ENCODE results near the gene FRY.

FRY gene

DNA sequence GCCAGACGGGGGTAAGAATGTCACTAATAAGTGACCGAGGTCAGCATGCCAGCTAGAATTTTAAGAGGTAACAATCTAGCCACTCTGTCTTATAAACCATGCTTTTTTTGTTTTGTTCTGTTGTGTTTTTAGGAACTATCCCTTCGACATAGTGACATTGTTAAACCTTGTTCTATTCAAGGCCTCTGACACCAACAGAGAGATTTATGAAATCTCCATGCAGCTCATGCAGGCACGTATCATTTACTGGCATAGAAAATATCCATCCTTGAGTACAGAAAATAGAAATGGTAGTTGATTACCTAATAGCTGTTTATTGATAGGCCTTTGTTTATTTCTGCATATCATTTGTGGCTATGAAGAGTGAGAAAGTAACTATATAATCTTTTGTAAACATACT, 170.2 kb downstream of the FRY start:
- ChIA-PET POLR2A (no interaction called here), CTCF (interaction anchor here (3.1 kb wide), 1 partner anchor 37 kb away, joined by 12 read pairs; no protein-coding TSS in a partner anchor)
- TF ChIP-seq, protein P1, sequence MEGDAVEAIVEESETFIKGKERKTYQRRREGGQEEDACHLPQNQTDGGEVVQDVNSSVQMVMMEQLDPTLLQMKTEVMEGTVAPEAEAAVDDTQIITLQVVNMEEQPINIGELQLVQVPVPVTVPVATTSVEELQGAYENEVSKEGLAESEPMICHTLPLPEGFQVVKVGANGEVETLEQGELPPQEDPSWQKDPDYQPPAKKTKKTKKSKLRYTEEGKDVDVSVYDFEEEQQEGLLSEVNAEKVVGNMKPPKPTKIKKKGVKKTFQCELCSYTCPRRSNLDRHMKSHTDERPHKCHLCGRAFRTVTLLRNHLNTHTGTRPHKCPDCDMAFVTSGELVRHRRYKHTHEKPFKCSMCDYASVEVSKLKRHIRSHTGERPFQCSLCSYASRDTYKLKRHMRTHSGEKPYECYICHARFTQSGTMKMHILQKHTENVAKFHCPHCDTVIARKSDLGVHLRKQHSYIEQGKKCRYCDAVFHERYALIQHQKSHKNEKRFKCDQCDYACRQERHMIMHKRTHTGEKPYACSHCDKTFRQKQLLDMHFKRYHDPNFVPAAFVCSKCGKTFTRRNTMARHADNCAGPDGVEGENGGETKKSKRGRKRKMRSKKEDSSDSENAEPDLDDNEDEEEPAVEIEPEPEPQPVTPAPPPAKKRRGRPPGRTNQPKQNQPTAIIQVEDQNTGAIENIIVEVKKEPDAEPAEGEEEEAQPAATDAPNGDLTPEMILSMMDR (IDR thresholded peaks at IDR 0.05; ENCODE audit: insufficient read depth, low read length, missing control alignments): no peak
- H3K4me3 ChIP-seq (ENCODE audit: low read depth, low read length): no peak overlapping the region
- DNase-seq (ENCODE audit: low read depth, low spot score): no peak

DNA sequence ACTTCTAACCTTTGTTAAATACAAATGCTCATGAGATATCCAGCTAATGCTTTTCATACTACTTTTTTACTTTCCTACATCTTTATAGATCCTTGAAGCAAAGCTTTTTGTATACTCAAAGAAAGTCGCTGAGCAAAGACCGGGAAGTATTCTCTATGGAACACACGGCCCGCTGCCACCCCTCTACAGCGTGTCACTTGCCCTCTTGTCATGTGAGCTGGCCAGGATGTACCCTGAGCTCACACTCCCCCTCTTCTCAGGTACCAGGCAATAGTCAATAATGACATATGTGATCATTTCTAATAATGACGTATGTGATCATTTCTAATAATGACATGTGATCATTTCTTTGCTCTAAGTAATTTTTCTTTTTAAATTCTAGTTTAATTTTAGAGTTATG, 170.7 kb downstream of the FRY start:
- no peak overlapping the region for H3K4me3 ChIP-seq (ENCODE audit: low read depth, low read length)
- TF ChIP-seq, protein P1 (IDR thresholded peaks at IDR 0.05; ENCODE audit: insufficient read depth, low read length, missing control alignments): no peak
- ChIA-PET POLR2A (no interaction called here), CTCF (interaction anchor here (1.3 to 3.1 kb wide), 2 partner anchors 37 to 44 kb away, joined by 3 to 12 read pairs; no protein-coding TSS in a partner anchor)
- DNase-seq (ENCODE audit: low read depth, low spot score): no peak

DNA sequence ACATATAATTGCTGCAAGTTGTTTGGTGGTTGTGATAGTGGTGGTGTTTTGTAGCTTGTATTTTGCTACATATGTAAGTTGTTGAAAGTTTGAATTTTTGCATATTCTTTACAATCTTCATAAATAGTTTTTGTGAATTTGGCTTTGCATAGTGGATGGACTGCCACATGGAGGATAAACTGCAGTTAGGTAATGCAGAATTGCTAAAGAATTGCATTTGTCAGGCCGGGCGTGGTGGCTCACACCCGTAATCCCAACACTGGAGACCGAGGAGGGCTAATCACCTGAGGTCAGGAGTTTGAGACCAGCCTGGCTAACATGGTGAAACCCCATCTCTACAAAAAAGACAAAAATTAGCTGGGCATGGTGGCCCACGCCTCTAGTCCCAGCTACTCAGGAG, 171.6 kb downstream of the FRY start:
- no peak overlapping the region for H3K4me3 ChIP-seq (ENCODE audit: low read depth, low read length)
- CTCF ChIA-PET: interaction anchor here (1.3 to 3.1 kb wide), 2 partner anchors 38 to 43 kb away, joined by 3 to 12 read pairs; no protein-coding TSS in a partner anchor
- TF ChIP-seq, protein P1 (IDR thresholded peaks at IDR 0.05; ENCODE audit: insufficient read depth, low read length, missing control alignments): no peak
- no peak for DNase-seq (ENCODE audit: low read depth, low spot score)
- POLR2A ChIA-PET: no interaction called here

DNA sequence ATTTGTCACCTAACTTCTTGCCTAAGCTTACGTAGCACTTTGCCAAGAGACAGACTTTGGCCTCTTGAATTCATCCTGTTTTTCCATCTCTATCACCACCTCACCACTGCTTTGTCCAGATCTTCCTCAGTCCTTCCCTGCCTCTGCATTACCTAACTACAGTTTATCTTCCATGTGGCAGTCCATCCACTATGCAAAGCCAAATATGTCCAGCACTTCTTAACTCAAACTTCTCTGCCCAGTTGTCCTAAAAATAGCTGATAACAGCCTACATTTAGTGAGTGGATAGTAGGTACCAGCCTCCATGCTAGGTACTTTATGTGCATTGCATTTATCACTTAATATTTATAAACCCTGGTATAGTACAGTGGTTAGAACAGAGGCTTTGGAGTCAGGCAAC, 172.2 kb downstream of the FRY start:
- DNase-seq (ENCODE audit: low read depth, low spot score): no peak
- POLR2A ChIA-PET: interaction anchor here (0.6 kb wide), 1 partner anchor 79 kb away, joined by 3 read pairs; no protein-coding TSS in a partner anchor
- TF ChIP-seq, protein P1 (IDR thresholded peaks at IDR 0.05; ENCODE audit: insufficient read depth, low read length, missing control alignments): no peak
- H3K4me3 ChIP-seq (ENCODE audit: low read depth, low read length): no peak overlapping the region
- CTCF ChIA-PET: interaction anchor here (0.9 to 3.1 kb wide), 3 partner anchors 13 to 42 kb away, joined by 3 to 12 read pairs (median 3); no protein-coding TSS in a partner anchor

DNA sequence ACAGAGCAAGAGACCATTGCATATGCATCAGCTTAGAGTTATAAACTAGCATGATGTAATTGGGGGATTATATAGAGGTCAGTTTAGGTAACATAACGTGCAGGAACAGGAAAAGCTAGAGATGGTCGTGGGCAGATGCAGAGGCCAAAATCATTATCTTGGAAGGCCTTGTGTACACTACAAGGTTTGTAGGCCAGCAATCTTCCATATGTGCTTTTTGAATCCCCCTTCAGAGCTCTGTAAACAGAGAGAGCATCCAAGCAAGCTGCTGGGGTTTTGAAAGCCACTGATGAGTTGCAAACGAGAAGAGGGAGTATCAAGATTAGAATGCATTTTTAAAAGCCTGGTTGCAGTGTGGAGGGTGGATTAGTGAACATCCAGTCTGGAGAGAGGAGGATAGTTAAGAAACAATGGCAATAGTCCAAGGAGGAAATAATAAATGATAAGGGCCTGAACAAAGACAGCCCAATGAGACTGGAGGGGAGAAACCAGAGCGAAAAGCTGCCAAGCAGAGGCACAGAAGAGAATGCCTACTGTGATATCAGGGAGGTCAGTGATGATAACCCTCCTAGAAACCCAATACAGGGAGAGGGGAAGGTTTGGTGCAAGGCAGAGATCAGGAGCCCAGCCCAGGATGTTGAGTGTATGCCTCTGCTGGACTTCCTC, 174.0 kb downstream of the FRY start:
- CTCF ChIA-PET: interaction anchor here (0.7 kb wide), 1 partner anchor 104 kb away, joined by 3 read pairs; no protein-coding TSS in a partner anchor
- TF ChIP-seq, protein P1 (IDR thresholded peaks at IDR 0.05; ENCODE audit: insufficient read depth, low read length, missing control alignments): no peak
- POLR2A ChIA-PET: no interaction called here
- DNase-seq (ENCODE audit: low read depth, low spot score): no peak
- H3K4me3 ChIP-seq (ENCODE audit: low read depth, low read length): no peak overlapping the region

DNA sequence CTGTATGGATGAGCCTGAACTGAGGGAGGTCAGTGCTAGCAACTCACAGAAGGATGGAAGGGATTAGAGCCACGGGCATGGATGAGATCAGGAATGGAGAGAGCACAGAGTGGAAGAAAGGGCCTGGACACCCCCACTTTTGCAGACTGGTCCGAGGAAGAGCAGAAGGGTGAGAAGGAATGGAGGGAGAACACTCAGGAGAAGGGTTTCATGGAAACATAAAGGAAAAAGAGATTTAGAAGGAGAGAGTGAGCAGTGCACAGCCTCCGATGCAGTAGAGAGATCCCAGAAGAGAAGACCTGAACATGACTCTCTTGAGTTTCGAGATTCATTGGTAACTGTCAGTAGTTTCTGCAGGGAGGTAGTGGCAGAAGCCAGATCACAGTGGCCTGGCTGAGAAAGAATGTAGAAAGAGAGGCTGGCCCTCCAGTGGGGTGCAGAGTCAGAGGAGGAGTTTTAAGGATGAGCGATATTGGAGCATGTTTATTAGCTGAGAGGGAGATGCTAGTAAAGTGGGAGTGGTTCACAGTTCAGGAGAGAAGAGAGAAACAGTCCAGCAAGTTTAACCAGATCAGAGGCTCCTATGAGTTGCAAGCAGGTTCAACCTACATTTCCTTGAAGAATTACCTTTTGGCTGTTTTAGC, 174.6 kb downstream of the FRY start:
- POLR2A ChIA-PET: no interaction called here
- TF ChIP-seq, protein P1 (IDR thresholded peaks at IDR 0.05; ENCODE audit: insufficient read depth, low read length, missing control alignments): no peak
- CTCF ChIA-PET: no interaction called here
- no peak for DNase-seq (ENCODE audit: low read depth, low spot score)
- H3K4me3 ChIP-seq (ENCODE audit: low read depth, low read length): no peak overlapping the region

Data from AG04449 (cell line).